Measurements from ENCODE around the gene SHB. TPM values are rescaled to one million over a fixed set of nuclear protein-coding genes. Genes with fewer than 3 reads are reported as not detected.

The SHB gene
- total and polyA plus RNA-seq, 2 donors (not counting 1 experiment from before 2014, with no cell fraction given): 9.9 to 13.9 TPM

GRCh38 chr9:38060681-38061080 is 8.3 kb downstream of the SHB start:
- no peaks in the 10 kb centered on the region for H3K9me3 ChIP-seq (ENCODE audit: control insufficient read depth, insufficient read depth, low read depth, low read length)
- no peak overlapping the region for H3K4me2 ChIP-seq (ENCODE audit: extremely low read depth, insufficient read depth, low read length)
- no peak for TF ChIP-seq EZH2 (IDR thresholded peaks at IDR 0.05; ENCODE audit: low read length, missing control alignments)
- no peak for TF ChIP-seq CTCF (conservative IDR thresholded peaks at IDR 0.05 in 1 of 2, IDR thresholded peaks at IDR 0.05 in 1 of 2; ENCODE audit: low read depth in 1 of 2, low read length in 2 of 2)
- no peak overlapping the region for H3K4me3 ChIP-seq (replicated peaks in 1 of 4; ENCODE audit: control extremely low read depth in 1 of 4, insufficient read depth in 1 of 4, low read depth in 3 of 4, low read length in 4 of 4)
- no peak overlapping the region for H2AFZ ChIP-seq (ENCODE audit: low read length)
- peaks cover 1% of the 10 kb centered on the region for H3K36me3 ChIP-seq (ENCODE audit: control insufficient read depth, insufficient read depth, low read length)
- peaks cover under 1% of the 10 kb centered on the region for H4K20me1 ChIP-seq (ENCODE audit: control insufficient read depth, extremely low read depth, insufficient read depth, low read length)
- H3K27me3 ChIP-seq (ENCODE audit: control insufficient read depth, insufficient read depth, low read length): no peaks in the 10 kb centered on the region
- DNase-seq (ENCODE audit: low read depth in 2 of 2): no peak
- no peak overlapping the region for H3K27ac ChIP-seq (ENCODE audit: insufficient read depth, low read length)
- no peak overlapping the region for H3K9ac ChIP-seq (ENCODE audit: insufficient read depth, low read length)
- peaks cover 97% of the 10 kb centered on the region for H3K79me2 ChIP-seq (ENCODE audit: control insufficient read depth, insufficient read depth, low read length)
- peaks cover 19% of the 10 kb centered on the region for H3K4me1 ChIP-seq (ENCODE audit: control insufficient read depth, extremely low read depth, insufficient read depth, low read length)

- Histone ChIP-seq H3K36me3 (ENCODE audit: control insufficient read depth, insufficient read depth, low read length) (peaks cover 1% of the 10 kb centered on the region), H3K4me1 (ENCODE audit: control insufficient read depth, extremely low read depth, insufficient read depth, low read length) (peaks cover 15% of the 10 kb centered on the region), H3K27me3 (ENCODE audit: control insufficient read depth, insufficient read depth, low read length) (no peaks in the 10 kb centered on the region), H4K20me1 (ENCODE audit: control insufficient read depth, extremely low read depth, insufficient read depth, low read length) (no peaks in the 10 kb centered on the region), H3K4me2 (ENCODE audit: extremely low read depth, insufficient read depth, low read length) (no peak overlapping the region), H2AFZ (ENCODE audit: low read length) (no peak overlapping the region), H3K4me3 (replicated peaks in 1 of 4; ENCODE audit: control extremely low read depth in 1 of 4, insufficient read depth in 1 of 4, low read depth in 3 of 4, low read length in 4 of 4) (no peak overlapping the region), H3K27ac (ENCODE audit: insufficient read depth, low read length) (no peak overlapping the region), H3K79me2 (ENCODE audit: control insufficient read depth, insufficient read depth, low read length) (peaks cover 96% of the 10 kb centered on the region), H3K9ac (ENCODE audit: insufficient read depth, low read length) (no peak overlapping the region), H3K9me3 (ENCODE audit: control insufficient read depth, insufficient read depth, low read depth, low read length) (no peaks in the 10 kb centered on the region)
- no peak for TF ChIP-seq CTCF (conservative IDR thresholded peaks at IDR 0.05 in 1 of 2, IDR thresholded peaks at IDR 0.05 in 1 of 2; ENCODE audit: low read depth in 1 of 2, low read length in 2 of 2)
- no peak for TF ChIP-seq EZH2 (IDR thresholded peaks at IDR 0.05; ENCODE audit: low read length, missing control alignments)
- DNase-seq (ENCODE audit: low read depth in 2 of 2): peak in 1 of 2 donors; percentile 80
These were observed 9.6 kb downstream of the SHB start for GRCh38 chr9:38059233-38059936.

- Histone ChIP-seq H3K27me3 (ENCODE audit: control insufficient read depth, insufficient read depth, low read length) (no peaks in the 10 kb centered on the region), H3K9ac (ENCODE audit: insufficient read depth, low read length) (no peak overlapping the region), H2AFZ (ENCODE audit: low read length) (no peak overlapping the region), H3K4me2 (ENCODE audit: extremely low read depth, insufficient read depth, low read length) (no peak overlapping the region), H3K79me2 (ENCODE audit: control insufficient read depth, insufficient read depth, low read length) (peaks cover 96% of the 10 kb centered on the region), H3K4me1 (ENCODE audit: control insufficient read depth, extremely low read depth, insufficient read depth, low read length) (peaks cover 11% of the 10 kb centered on the region), H3K36me3 (ENCODE audit: control insufficient read depth, insufficient read depth, low read length) (peaks cover 1% of the 10 kb centered on the region), H3K27ac (ENCODE audit: insufficient read depth, low read length) (no peak overlapping the region), H3K4me3 (replicated peaks in 1 of 4; ENCODE audit: control extremely low read depth in 1 of 4, insufficient read depth in 1 of 4, low read depth in 3 of 4, low read length in 4 of 4) (no peak overlapping the region), H3K9me3 (ENCODE audit: control insufficient read depth, insufficient read depth, low read depth, low read length) (no peaks in the 10 kb centered on the region), H4K20me1 (ENCODE audit: control insufficient read depth, extremely low read depth, insufficient read depth, low read length) (no peaks in the 10 kb centered on the region)
- TF ChIP-seq EZH2 (IDR thresholded peaks at IDR 0.05; ENCODE audit: low read length, missing control alignments) (no peak), CTCF (conservative IDR thresholded peaks at IDR 0.05 in 1 of 2, IDR thresholded peaks at IDR 0.05 in 1 of 2; ENCODE audit: low read depth in 1 of 2, low read length in 2 of 2) (no peak)
- DNase-seq (ENCODE audit: low read depth in 2 of 2): no peak
These were observed 10.4 kb downstream of the SHB start for GRCh38 chr9:38058452-38059232.
